GM23338 (cell line): ENCODE data around the gene ZBTB45. TPM values are rescaled to one million over a fixed set of nuclear protein-coding genes. Genes with fewer than 3 reads are reported as not detected.

ENCODE experiments used
- ATAC-seq: fragments of 200-7000 bp; cut with Tn5 transposase; 3 replicates; pipeline ENCODE4 v1.9.1; 2020
- DNase-seq: peaks from one replicate; pipeline ENCODE4 v3.0.0-alpha.2; 2015; ENCODE audit warnings: low spot score
- H2AFZ ChIP-seq: fragments of 200-600 bp; sonication (generic); 2 replicates; pipeline ENCODE4 v1.8.0; 2016; ENCODE audit warnings: antibody characterized with exemption, mild to moderate bottlenecking, moderate library complexity
- H3F3A ChIP-seq: fragments of 200-600 bp; sonication (generic); replicated peaks from 2 replicates; pipeline ENCODE4 v1.8.0; 2017; ENCODE audit warnings: antibody characterized with exemption, mixed run types, low read depth
- H3K27ac ChIP-seq: fragments of 200-600 bp; sonication (generic); 2 replicates; pipeline ENCODE4 v1.6.1; 2016; ENCODE audit warnings: low read depth
- H3K27me3 ChIP-seq: fragments of 200-600 bp; sonication (generic); 2 replicates; pipeline ENCODE4 v1.8.0; 2016; ENCODE audit warnings: mild to moderate bottlenecking, mixed run types, moderate library complexity; ENCODE audit not compliant: insufficient read depth
- H3K36me3 ChIP-seq: fragments of 200-600 bp; sonication (generic); 2 replicates; pipeline ENCODE4 v1.8.0; 2016; ENCODE audit warnings: mild to moderate bottlenecking; ENCODE audit not compliant: insufficient read depth
- H3K4me1 ChIP-seq: fragments of 200-600 bp; sonication (generic); 2 replicates; pipeline ENCODE4 v1.8.0; 2016; ENCODE audit warnings: mild to moderate bottlenecking, moderate library complexity; ENCODE audit not compliant: insufficient read depth
- H3K4me2 ChIP-seq: fragments of 200-600 bp; sonication (generic); 2 replicates; pipeline ENCODE4 v1.7.1; 2017; ENCODE audit warnings: mixed run types
- H3K4me3 ChIP-seq: fragments of 200-600 bp; sonication (generic); 2 replicates; pipeline ENCODE4 v1.6.1; 2016; ENCODE audit warnings: mixed run types
- H3K79me2 ChIP-seq: fragments of 200-600 bp; sonication (generic); replicated peaks from 2 replicates; pipeline ENCODE4 v1.8.0; 2017; ENCODE audit warnings: mild to moderate bottlenecking; ENCODE audit not compliant: insufficient read depth
- H3K9me2 ChIP-seq: fragments of 200-600 bp; sonication (generic); 2 replicates; pipeline ENCODE4 v1.8.0; 2017; ENCODE audit not compliant: insufficient read depth
- H4K20me1 ChIP-seq: fragments of 200-600 bp; sonication (generic); replicated peaks from 2 replicates; pipeline ENCODE4 v1.8.0; 2017; ENCODE audit warnings: mild to moderate bottlenecking; ENCODE audit not compliant: insufficient read depth
- H3K27ac Mint-ChIP-seq: 2 replicates; pipeline ENCODE4 v1.8.0; 2020; ENCODE audit warnings: inconsistent platforms, mild to moderate bottlenecking, moderate library complexity, mixed read lengths
- H3K27me3 Mint-ChIP-seq: 3 replicates; pipeline ENCODE4 v1.8.0; 2022; ENCODE audit warnings: low read depth, mild to moderate bottlenecking, moderate library complexity, mixed read lengths, inconsistent platforms; ENCODE audit not compliant: insufficient read depth, poor library complexity
- H3K36me3 Mint-ChIP-seq: 3 replicates; pipeline ENCODE4 v1.8.0; 2021; ENCODE audit warnings: low read depth, mild to moderate bottlenecking, inconsistent platforms, moderate library complexity, mixed read lengths
- H3K4me1 Mint-ChIP-seq: 3 replicates; pipeline ENCODE4 v1.8.0; 2020; ENCODE audit warnings: mild to moderate bottlenecking, inconsistent platforms, mixed read lengths
- H3K4me3 Mint-ChIP-seq: 3 replicates; pipeline ENCODE4 v1.8.0; 2021; ENCODE audit warnings: moderate library complexity, mild to moderate bottlenecking, inconsistent platforms, mixed read lengths
- H3K9me3 Mint-ChIP-seq: 3 replicates; pipeline ENCODE4 v1.8.0; 2020; ENCODE audit warnings: moderate library complexity, mild to moderate bottlenecking, inconsistent platforms, mixed read lengths
- CTCF ChIP-seq, 2 experiments: fragments of 200-600 bp in 1 of 2; sonication (generic) in 1 of 2; conservative IDR thresholded peaks; 2 replicates each; pipeline versions ENCODE4 v1.5.1 to v1.6.1; 2016 to 2017; ENCODE audit warnings: antibody characterized with exemption in 2 of 2, low read depth in 2 of 2, mild to moderate bottlenecking in 2 of 2, moderate library complexity in 1 of 2
- JUNB ChIP-seq: IDR thresholded peaks from one replicate; pipeline ENCODE4 v1.6.1; 2016; ENCODE audit warnings: antibody characterized with exemption; ENCODE audit not compliant: unreplicated experiment
- NANOG ChIP-seq: IDR thresholded peaks from 2 replicates; pipeline ENCODE4 v1.6.1; 2016; ENCODE audit warnings: antibody characterized with exemption, borderline replicate concordance
- POLR2AphosphoS5 ChIP-seq: IDR thresholded peaks from 2 replicates; pipeline ENCODE4 v1.6.1; 2016; ENCODE audit warnings: antibody characterized with exemption, low read depth
- ZNF114 ChIP-seq: fragments of 250-450 bp; sonication (Bioruptor Pico); IDR thresholded peaks from 2 replicates; pipeline ENCODE4 v1.5.0; 2020; ENCODE audit warnings: mild to moderate bottlenecking, moderate library complexity
- polyA plus RNA-seq: library from polyadenylated mRNA; unstranded; fragments of >200 nt; fragmentation: Nextera tagmentation; extraction: Ambion mirVana; gene quantifications from 2 replicates; pipeline ENCODE4 v1.2.1, GENCODE V29; 2016
- total RNA-seq: library from RNA; depleted of rRNA; stranded (reverse); fragments of >200 nt; shearing (Covaris generic); gene quantifications from 2 replicates; pipeline ENCODE4 v1.2.3, GENCODE V29; 2014
- TF ChIP-seq, protein P1 (sequence below): IDR thresholded peaks from 2 replicates; pipeline ENCODE4 v1.6.1; 2016; ENCODE audit warnings: antibody characterized with exemption
- TF ChIP-seq, protein P2 (sequence below): fragments of 250-450 bp; sonication (Bioruptor Pico); IDR thresholded peaks from 2 replicates; pipeline ENCODE4 v1.5.0; 2020; ENCODE audit warnings: mild to moderate bottlenecking, moderate library complexity

ZBTB45 gene
- total and polyA plus RNA-seq, 2 experiments from 2014 or later = 9.5 to 10.4 TPM

DNA sequence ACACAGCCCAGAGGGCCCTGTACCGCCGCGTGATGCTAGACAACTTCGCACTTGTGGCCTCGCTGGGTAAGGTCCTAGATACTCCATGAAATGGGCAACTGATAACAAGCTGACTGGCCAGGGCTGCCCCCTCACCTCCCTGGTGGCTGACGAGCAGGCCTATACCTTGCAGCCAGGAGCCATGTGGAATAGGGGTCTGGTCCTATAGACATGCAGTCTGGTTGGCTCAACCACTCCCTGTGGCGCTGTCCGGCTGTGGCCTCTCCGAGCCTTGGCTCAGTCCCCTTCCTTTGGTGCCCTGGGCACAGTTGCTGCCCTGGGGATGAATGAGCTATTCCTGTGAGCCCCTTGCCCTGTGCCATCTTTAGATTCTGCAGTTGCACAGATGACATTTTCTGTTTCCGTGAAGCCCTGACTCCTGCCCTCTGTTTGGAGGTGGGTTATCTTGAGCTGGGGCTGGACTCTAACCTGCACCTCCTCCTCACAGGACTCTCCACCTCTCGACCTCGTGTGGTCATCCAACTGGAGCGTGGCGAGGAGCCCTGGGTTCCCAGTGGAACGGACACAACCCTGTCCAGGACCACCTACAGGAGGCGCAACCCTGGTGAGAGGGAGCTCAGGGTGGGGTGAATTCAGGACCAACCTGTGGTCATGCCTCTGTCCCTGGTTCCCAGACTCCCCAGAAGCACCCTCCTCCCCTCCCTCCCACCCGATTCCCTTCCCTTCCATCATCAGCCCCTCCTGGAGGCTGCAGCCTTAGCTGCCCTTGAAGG, 50.2 kb downstream of the ZBTB45 start (continued):
- no peak for TF ChIP-seq JUNB
- no peak for TF ChIP-seq POLR2AphosphoS5
- TF ChIP-seq NANOG = no peak
- no peak for TF ChIP-seq ZNF114 (CRISPR knock-in tag)
- TF ChIP-seq, protein P1, sequence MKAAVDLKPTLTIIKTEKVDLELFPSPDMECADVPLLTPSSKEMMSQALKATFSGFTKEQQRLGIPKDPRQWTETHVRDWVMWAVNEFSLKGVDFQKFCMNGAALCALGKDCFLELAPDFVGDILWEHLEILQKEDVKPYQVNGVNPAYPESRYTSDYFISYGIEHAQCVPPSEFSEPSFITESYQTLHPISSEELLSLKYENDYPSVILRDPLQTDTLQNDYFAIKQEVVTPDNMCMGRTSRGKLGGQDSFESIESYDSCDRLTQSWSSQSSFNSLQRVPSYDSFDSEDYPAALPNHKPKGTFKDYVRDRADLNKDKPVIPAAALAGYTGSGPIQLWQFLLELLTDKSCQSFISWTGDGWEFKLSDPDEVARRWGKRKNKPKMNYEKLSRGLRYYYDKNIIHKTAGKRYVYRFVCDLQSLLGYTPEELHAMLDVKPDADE = no peak

GRCh38 chr19:58468216-58468839, 51.3 kb downstream of the ZBTB45 start:
- Mint-ChIP-seq H3K4me3 (peak overlapping the region; percentile 71), H3K4me1 (peaks cover 16% of the 10 kb centered on the region; the same call in 2 of the 3 replicates), H3K27me3 (peaks cover 17% of the 10 kb centered on the region), H3K36me3 (peaks cover 15% of the 10 kb centered on the region), H3K9me3 (no peaks in the 10 kb centered on the region), H3K27ac (no peak overlapping the region)
- Histone ChIP-seq H3K79me2 (no peaks in the 10 kb centered on the region), H3K4me3 (no peak overlapping the region), H3K4me2 (no peak overlapping the region), H2AFZ (no peak overlapping the region), H3K27ac (no peak overlapping the region), H3K4me1 (peaks cover 4% of the 10 kb centered on the region), H3F3A (peaks cover 4% of the 10 kb centered on the region), H3K9me2 (no peaks in the 10 kb centered on the region), H4K20me1 (no peaks in the 10 kb centered on the region), H3K27me3 (peaks cover 11% of the 10 kb centered on the region), H3K36me3 (no peaks in the 10 kb centered on the region)
- DNase-seq = no peak
- no peak for TF ChIP-seq CTCF (conservative IDR thresholded peaks at IDR 0.05; ENCODE audit: low read depth in 2 of 2)
- ATAC-seq = no peak

DNA sequence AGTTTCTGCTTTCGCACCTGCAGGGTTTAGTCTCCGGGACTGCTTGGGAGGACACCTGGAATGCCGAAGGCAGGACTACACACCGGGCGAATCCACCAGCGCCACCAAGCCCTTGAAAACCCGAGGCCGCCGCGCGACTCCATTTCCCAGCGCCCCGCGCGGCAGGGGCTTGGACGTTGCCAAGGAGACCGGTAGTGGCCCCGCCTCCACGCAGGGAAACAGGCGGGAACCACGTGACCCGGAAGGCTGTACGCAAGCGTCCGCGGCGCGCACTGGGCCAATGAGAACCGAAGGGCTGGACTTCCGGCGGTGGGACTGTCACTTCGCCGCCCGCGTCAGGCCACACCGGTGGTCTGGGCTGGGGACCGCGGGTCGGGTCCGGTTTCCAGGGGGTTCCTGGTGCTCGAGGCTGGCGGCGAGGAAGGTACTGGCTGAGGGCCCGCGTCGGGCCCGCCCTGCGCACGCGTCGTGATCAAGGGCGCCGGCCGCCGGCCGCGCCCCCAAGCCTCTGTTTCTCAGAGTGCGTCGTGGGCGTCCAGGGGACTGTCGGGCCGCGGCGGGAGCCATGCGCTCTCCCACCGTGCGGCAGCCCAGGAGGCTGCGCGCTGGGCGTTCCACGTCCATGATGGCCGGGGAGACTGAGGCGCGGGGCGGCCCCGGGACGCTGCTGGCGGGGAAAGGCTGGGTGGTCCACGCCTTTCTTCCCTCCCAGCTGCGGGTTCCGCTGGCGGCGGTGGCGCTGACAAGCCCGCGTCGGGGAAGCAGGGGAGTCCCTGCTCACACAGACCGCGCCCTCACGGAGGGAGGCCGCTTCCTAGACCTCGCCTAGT, 52.6 kb downstream of the ZBTB45 start, which contains the start of gene ZNF324:
ZNF324 (plus strand) TSS at position 321 of the 830 bp plus-strand sequence. CDS start 2,106 bp downstream, outside the sequence.
- H3K27me3 ChIP-seq = peaks cover 11% of the 10 kb centered on the region
- H3K27me3 Mint-ChIP-seq = peaks cover 12% of the 10 kb centered on the region
- H3K9me3 Mint-ChIP-seq = no peaks in the 10 kb centered on the region
- DNase-seq (peak; percentile 100), ATAC-seq (peak; percentile 93)
- peak within 1 kb of the TSS; percentile 83 for H3K4me3 ChIP-seq
- peak within 1 kb of the TSS; percentile 99 for H2AFZ ChIP-seq
- no peaks in the 10 kb centered on the region for H3K9me2 ChIP-seq
- H3K4me1 ChIP-seq = peaks cover 4% of the 10 kb centered on the region
- H3K4me2 ChIP-seq = peak within 1 kb of the TSS; percentile 84
- H3K79me2 ChIP-seq = no peaks in the 10 kb centered on the region
- peaks cover 16% of the 10 kb centered on the region; the same call in 2 of the 3 replicates for H3K4me1 Mint-ChIP-seq
- no peaks in the 10 kb centered on the region for H3K36me3 ChIP-seq
- no peak within 1 kb of the TSS for H3K27ac Mint-ChIP-seq
- H3K36me3 Mint-ChIP-seq = peaks cover 8% of the 10 kb centered on the region; the same call in 2 of the 3 replicates
- no peak within 1 kb of the TSS for H3K27ac ChIP-seq
- peaks cover 4% of the 10 kb centered on the region for H3F3A ChIP-seq
- no peaks in the 10 kb centered on the region for H4K20me1 ChIP-seq
- peak within 1 kb of the TSS; percentile 71 for H3K4me3 Mint-ChIP-seq
- TF ChIP-seq JUNB = no peak
- TF ChIP-seq, protein P2, sequence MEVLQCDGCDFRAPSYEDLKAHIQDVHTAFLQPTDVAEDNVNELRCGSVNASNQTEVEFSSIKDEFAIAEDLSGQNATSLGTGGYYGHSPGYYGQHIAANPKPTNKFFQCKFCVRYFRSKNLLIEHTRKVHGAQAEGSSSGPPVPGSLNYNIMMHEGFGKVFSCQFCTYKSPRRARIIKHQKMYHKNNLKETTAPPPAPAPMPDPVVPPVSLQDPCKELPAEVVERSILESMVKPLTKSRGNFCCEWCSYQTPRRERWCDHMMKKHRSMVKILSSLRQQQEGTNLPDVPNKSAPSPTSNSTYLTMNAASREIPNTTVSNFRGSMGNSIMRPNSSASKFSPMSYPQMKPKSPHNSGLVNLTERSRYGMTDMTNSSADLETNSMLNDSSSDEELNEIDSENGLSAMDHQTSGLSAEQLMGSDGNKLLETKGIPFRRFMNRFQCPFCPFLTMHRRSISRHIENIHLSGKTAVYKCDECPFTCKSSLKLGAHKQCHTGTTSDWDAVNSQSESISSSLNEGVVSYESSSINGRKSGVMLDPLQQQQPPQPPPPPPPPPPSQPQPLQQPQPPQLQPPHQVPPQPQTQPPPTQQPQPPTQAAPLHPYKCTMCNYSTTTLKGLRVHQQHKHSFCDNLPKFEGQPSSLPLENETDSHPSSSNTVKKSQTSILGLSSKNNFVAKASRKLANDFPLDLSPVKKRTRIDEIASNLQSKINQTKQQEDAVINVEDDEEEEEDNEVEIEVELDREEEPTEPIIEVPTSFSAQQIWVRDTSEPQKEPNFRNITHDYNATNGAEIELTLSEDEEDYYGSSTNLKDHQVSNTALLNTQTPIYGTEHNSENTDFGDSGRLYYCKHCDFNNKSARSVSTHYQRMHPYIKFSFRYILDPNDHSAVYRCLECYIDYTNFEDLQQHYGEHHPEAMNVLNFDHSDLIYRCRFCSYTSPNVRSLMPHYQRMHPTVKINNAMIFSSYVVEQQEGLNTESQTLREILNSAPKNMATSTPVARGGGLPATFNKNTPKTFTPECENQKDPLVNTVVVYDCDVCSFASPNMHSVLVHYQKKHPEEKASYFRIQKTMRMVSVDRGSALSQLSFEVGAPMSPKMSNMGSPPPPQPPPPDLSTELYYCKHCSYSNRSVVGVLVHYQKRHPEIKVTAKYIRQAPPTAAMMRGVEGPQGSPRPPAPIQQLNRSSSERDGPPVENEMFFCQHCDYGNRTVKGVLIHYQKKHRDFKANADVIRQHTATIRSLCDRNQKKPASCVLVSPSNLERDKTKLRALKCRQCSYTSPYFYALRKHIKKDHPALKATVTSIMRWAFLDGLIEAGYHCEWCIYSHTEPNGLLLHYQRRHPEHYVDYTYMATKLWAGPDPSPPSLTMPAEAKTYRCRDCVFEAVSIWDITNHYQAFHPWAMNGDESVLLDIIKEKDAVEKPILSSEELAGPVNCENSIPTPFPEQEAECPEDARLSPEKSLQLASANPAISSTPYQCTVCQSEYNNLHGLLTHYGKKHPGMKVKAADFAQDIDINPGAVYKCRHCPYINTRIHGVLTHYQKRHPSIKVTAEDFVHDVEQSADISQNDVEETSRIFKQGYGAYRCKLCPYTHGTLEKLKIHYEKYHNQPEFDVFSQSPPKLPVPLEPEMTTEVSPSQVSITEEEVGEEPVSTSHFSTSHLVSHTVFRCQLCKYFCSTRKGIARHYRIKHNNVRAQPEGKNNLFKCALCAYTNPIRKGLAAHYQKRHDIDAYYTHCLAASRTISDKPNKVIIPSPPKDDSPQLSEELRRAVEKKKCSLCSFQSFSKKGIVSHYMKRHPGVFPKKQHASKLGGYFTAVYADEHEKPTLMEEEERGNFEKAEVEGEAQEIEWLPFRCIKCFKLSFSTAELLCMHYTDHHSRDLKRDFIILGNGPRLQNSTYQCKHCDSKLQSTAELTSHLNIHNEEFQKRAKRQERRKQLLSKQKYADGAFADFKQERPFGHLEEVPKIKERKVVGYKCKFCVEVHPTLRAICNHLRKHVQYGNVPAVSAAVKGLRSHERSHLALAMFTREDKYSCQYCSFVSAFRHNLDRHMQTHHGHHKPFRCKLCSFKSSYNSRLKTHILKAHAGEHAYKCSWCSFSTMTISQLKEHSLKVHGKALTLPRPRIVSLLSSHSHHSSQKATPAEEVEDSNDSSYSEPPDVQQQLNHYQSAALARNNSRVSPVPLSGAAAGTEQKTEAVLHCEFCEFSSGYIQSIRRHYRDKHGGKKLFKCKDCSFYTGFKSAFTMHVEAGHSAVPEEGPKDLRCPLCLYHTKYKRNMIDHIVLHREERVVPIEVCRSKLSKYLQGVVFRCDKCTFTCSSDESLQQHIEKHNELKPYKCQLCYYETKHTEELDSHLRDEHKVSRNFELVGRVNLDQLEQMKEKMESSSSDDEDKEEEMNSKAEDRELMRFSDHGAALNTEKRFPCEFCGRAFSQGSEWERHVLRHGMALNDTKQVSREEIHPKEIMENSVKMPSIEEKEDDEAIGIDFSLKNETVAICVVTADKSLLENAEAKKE (CRISPR knock-in tag) = no peak
